Prostate gland (tissue), 2 donors: Measurements from ENCODE around the gene LZTR1.

Source experiments
- CTCF ChIP-seq, 4 experiments: fragments of 200-600 bp in 2 of 4; fragments of 450-650 bp in 2 of 4; sonication (generic) in 2 of 4; IDR thresholded peaks; 1 replicate in 3 of 4; 2 replicates in 1 of 4; pipeline ENCODE4 v1.5.1; 2016 to 2019; ENCODE audit warnings: antibody characterized with exemption in 4 of 4, mild to moderate bottlenecking in 2 of 4, moderate library complexity in 2 of 4
- POLR2AphosphoS5 ChIP-seq: sonication (generic); formaldehyde crosslinking; IDR thresholded peaks from one replicate; pipeline ENCODE4 v1.6.1; 2017; ENCODE audit warnings: antibody characterized with exemption

DNA sequence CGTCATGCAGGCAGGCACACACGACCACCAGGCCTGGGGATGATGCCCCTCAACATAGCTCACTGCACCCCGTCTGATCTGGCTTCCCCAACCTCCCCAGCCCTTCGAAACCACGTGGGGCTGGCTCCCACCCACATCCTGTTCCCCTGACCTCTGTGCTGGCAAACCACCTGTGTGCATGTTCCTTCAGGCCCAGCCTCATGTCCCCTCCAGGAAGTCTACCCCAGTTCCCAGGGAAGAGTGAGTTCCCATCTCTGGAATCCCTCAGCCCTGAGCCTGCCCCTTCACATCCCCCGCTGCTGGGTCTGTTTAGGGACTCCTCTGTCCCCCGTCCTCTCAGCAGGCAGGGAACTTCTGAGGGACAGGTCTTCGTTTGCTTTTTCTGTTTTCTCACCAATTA is 43.2 kb downstream of the LZTR1 start:
- TF ChIP-seq CTCF (IDR thresholded peaks at IDR 0.05) (no peak), POLR2AphosphoS5 (no peak)
